K562 (cell line): Measurements from ENCODE around the gene MRPL11. TPM values are rescaled to one million over a fixed set of nuclear protein-coding genes. Genes with fewer than 3 reads are reported as not detected.

Experiments
- CTBP1 ChIP-seq: fragments of 450-650 bp; IDR thresholded peaks from 2 replicates; pipeline ENCODE4 v1.6.1; 2016; ENCODE audit warnings: borderline replicate concordance
- HDGF ChIP-seq: fragments of 450-650 bp; IDR thresholded peaks from 2 replicates; pipeline ENCODE4 v1.6.1; 2016
- TBP ChIP-seq: optimal IDR thresholded peaks from 2 replicates; pipeline ENCODE3; 2011; ENCODE audit warnings: low read depth, low read length, improper control_type of control experiment
- ZNF232 ChIP-seq: sonication (generic); formaldehyde crosslinking; IDR thresholded peaks from 2 replicates; pipeline ENCODE4 v1.8.0; 2022; ENCODE audit warnings: mild to moderate bottlenecking, missing genetic modification reagents
- ZNF76 ChIP-seq: fragments of 250-450 bp; sonication (Bioruptor Pico); IDR thresholded peaks from 2 replicates; pipeline ENCODE4 v1.4.0; 2020; ENCODE audit warnings: mild to moderate bottlenecking, moderate library complexity, borderline replicate concordance
- polyA plus RNA-seq, 8 experiments: library from polyadenylated mRNA; depleted of rRNA in 4 of 8; stranded (reverse) in 5 of 8; unstranded in 3 of 8; fragments of >200 nt; fragmentation: Nextera tagmentation in 2 of 8; fragmentation: Illumina TruSeq in 1 of 8; extraction: Ambion mirVana in 2 of 8; extraction: Trizol in 1 of 8; gene quantifications; 2 replicates each; pipeline versions ENCODE4 v1.2.1 to v1.2.3, GENCODE V29; 2011 to 2014; ENCODE audit warnings: inconsistent platforms in 1 of 8, missing spikeins in 1 of 8
- total RNA-seq, 7 experiments: library from RNA; depleted of rRNA in 6 of 7; stranded (reverse); fragments of >200 nt in 6 of 7; fragmentation: Illumina TruSeq in 2 of 7; extraction: Trizol in 2 of 7; gene quantifications; 2 replicates each; pipeline versions ENCODE4 v1.2.1 to v1.2.3, GENCODE V29; 2011 to 2021; ENCODE audit warnings: low replicate concordance in 1 of 7
- TF ChIP-seq, protein P1 (sequence below): fragments of 250-450 bp; sonication (Bioruptor Pico); IDR thresholded peaks from 2 replicates; pipeline ENCODE4 v1.5.1; 2021; ENCODE audit warnings: mild to moderate bottlenecking
- TF ChIP-seq, protein P2 (sequence below), 2 experiments: fragments of 450-650 bp in 1 of 2; sonication (generic) in 1 of 2; formaldehyde crosslinking in 1 of 2; IDR thresholded peaks in 1 of 2; conservative IDR thresholded peaks in 1 of 2; 2 replicates each; pipeline versions ENCODE4 v1.6.1 to v1.8.1; 2016 to 2023; ENCODE audit warnings: mild to moderate bottlenecking in 2 of 2, moderate library complexity in 2 of 2, inconsistent platforms in 1 of 2, missing genetic modification reagents in 1 of 2
- TF ChIP-seq, protein P3 (sequence below): fragments of 200-800 bp; sonication (Bioruptor generic); IDR thresholded peaks from 2 replicates; pipeline ENCODE4 v1.6.1; 2017; ENCODE audit warnings: missing genetic modification characterization, missing compliant biosample characterization
- TF ChIP-seq, protein P4 (sequence below): sonication (generic); formaldehyde crosslinking; IDR thresholded peaks from 2 replicates; pipeline ENCODE4 v1.8.0; 2022; ENCODE audit warnings: missing genetic modification reagents, mild to moderate bottlenecking, borderline replicate concordance
- TF ChIP-seq, protein P5 (sequence below): fragments of 250-450 bp; sonication (Bioruptor Pico); IDR thresholded peaks from 2 replicates; pipeline ENCODE4 v1.4.0; 2020; ENCODE audit warnings: mild to moderate bottlenecking
- TF ChIP-seq, protein P6 (sequence below): sonication (generic); formaldehyde crosslinking; IDR thresholded peaks from 2 replicates; pipeline ENCODE4 v1.8.0; 2022; ENCODE audit warnings: missing genetic modification reagents, mild to moderate bottlenecking, borderline replicate concordance
- TF ChIP-seq, protein P7 (sequence below): sonication (generic); formaldehyde crosslinking; IDR thresholded peaks from 2 replicates; pipeline ENCODE4 v1.9.0; 2022; ENCODE audit warnings: mild to moderate bottlenecking, missing genetic modification reagents

The MRPL11 gene
- total and polyA plus RNA-seq, 9 of the 15 experiments (the other 6 are each of a cell fraction or from before 2014, with no cell fraction given) = 33.0 to 173 (median 91.9) TPM

DNA sequence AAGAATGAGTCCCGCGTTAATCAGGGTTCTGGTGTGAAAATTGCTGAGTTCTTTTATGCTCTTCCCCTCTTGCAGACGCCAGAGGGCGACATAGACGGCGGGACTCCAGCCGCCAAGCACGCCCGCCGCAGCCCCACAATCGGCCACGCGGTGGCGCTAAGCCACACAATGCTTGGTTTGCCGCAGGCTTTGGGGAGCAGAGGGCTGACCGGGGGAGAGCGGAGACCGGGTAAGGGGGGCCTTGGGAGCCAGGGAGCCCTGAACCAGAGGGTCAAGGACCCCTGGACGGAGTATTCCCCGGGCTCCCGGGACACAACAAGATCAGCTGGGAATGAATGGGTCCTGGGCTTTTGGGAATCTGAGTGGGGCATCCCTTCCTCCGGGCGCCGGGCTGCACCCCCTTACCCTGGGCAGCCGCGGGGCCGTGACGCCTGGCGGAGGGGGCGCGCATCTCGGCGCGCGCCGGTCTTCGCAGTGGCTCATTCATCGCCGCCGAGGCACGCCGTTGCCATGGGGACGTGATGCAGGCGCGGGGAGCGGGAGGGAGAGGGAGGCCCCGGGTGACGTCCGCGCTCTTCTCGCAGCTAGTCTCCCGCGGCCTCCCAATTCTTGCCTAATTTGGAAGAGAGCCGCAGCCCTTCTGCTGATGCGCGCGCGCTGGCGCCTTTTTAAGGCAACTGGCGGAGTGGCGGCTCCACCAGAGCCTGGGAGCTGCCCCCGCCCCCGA is 30.0 kb downstream of the MRPL11 start (continued):
- TF ChIP-seq, protein P1, sequence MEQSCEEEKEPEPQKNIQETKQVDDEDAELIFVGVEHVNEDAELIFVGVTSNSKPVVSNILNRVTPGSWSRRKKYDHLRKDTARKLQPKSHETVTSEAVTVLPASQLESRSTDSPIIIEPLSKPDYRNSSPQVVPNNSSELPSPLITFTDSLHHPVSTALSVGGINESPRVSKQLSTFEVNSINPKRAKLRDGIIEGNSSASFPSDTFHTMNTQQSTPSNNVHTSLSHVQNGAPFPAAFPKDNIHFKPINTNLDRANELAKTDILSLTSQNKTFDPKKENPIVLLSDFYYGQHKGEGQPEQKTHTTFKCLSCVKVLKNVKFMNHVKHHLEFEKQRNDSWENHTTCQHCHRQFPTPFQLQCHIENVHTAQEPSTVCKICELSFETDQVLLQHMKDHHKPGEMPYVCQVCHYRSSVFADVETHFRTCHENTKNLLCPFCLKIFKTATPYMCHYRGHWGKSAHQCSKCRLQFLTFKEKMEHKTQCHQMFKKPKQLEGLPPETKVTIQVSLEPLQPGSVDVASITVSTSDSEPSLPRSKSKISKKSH (CRISPR knock-in tag) = no peak
- TF ChIP-seq TBP (no peak), ZNF232 (no peak), CTBP1 (peak; percentile 68; the same call in 1 of the 2 replicates), ZNF76 (CRISPR knock-in tag) (no peak), HDGF (no peak)
- TF ChIP-seq, protein P2, sequence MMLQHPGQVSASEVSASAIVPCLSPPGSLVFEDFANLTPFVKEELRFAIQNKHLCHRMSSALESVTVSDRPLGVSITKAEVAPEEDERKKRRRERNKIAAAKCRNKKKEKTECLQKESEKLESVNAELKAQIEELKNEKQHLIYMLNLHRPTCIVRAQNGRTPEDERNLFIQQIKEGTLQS (IDR thresholded peaks at IDR 0.05) = no peak
- TF ChIP-seq, protein P2 (CRISPR knock-in tag; conservative IDR thresholded peaks at IDR 0.05) = peak; percentile 57; the same call in 1 of the 2 replicates
- TF ChIP-seq, protein P3, sequence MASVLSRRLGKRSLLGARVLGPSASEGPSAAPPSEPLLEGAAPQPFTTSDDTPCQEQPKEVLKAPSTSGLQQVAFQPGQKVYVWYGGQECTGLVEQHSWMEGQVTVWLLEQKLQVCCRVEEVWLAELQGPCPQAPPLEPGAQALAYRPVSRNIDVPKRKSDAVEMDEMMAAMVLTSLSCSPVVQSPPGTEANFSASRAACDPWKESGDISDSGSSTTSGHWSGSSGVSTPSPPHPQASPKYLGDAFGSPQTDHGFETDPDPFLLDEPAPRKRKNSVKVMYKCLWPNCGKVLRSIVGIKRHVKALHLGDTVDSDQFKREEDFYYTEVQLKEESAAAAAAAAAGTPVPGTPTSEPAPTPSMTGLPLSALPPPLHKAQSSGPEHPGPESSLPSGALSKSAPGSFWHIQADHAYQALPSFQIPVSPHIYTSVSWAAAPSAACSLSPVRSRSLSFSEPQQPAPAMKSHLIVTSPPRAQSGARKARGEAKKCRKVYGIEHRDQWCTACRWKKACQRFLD (CRISPR knock-in tag) = peak; percentile 30; the same call in 1 of the 2 replicates
- TF ChIP-seq, protein P4, sequence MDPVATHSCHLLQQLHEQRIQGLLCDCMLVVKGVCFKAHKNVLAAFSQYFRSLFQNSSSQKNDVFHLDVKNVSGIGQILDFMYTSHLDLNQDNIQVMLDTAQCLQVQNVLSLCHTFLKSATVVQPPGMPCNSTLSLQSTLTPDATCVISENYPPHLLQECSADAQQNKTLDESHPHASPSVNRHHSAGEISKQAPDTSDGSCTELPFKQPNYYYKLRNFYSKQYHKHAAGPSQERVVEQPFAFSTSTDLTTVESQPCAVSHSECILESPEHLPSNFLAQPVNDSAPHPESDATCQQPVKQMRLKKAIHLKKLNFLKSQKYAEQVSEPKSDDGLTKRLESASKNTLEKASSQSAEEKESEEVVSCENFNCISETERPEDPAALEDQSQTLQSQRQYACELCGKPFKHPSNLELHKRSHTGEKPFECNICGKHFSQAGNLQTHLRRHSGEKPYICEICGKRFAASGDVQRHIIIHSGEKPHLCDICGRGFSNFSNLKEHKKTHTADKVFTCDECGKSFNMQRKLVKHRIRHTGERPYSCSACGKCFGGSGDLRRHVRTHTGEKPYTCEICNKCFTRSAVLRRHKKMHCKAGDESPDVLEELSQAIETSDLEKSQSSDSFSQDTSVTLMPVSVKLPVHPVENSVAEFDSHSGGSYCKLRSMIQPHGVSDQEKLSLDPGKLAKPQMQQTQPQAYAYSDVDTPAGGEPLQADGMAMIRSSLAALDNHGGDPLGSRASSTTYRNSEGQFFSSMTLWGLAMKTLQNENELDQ (CRISPR knock-in tag) = no peak
- TF ChIP-seq, protein P5, sequence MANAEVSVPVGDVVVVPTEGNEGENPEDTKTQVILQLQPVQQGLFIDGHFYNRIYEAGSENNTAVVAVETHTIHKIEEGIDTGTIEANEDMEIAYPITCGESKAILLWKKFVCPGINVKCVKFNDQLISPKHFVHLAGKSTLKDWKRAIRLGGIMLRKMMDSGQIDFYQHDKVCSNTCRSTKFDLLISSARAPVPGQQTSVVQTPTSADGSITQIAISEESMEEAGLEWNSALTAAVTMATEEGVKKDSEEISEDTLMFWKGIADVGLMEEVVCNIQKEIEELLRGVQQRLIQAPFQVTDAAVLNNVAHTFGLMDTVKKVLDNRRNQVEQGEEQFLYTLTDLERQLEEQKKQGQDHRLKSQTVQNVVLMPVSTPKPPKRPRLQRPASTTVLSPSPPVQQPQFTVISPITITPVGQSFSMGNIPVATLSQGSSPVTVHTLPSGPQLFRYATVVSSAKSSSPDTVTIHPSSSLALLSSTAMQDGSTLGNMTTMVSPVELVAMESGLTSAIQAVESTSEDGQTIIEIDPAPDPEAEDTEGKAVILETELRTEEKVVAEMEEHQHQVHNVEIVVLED (CRISPR knock-in tag) = no peak
- TF ChIP-seq, protein P6, sequence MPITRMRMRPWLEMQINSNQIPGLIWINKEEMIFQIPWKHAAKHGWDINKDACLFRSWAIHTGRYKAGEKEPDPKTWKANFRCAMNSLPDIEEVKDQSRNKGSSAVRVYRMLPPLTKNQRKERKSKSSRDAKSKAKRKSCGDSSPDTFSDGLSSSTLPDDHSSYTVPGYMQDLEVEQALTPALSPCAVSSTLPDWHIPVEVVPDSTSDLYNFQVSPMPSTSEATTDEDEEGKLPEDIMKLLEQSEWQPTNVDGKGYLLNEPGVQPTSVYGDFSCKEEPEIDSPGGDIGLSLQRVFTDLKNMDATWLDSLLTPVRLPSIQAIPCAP (CRISPR knock-in tag) = no peak
- TF ChIP-seq, protein P7, sequence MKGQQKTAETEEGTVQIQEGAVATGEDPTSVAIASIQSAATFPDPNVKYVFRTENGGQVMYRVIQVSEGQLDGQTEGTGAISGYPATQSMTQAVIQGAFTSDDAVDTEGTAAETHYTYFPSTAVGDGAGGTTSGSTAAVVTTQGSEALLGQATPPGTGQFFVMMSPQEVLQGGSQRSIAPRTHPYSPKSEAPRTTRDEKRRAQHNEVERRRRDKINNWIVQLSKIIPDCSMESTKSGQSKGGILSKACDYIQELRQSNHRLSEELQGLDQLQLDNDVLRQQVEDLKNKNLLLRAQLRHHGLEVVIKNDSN = no peak
